SK-N-SH treated with all-trans-retinoic acid at 6 μM for 48 hours (cell line): ENCODE measurements around the gene TLL1.

Experiments
- ZFP30 ChIP-seq: fragments of 450-650 bp; formaldehyde crosslinking; IDR thresholded peaks from 2 replicates; pipeline ENCODE4 v1.5.0; 2022; ENCODE audit warnings: mild to moderate bottlenecking, moderate library complexity
- TF ChIP-seq, protein P1 (sequence below): fragments of 250-450 bp; sonication (Bioruptor Pico); IDR thresholded peaks from 2 replicates; pipeline ENCODE4 v1.5.1; 2020; ENCODE audit warnings: low read depth, mild to moderate bottlenecking, moderate library complexity
- TF ChIP-seq, protein P2 (sequence below): fragments of 250-450 bp; sonication (Bioruptor Pico); IDR thresholded peaks from 2 replicates; pipeline ENCODE4 v1.8.0; 2020; ENCODE audit warnings: mild to moderate bottlenecking, moderate library complexity, borderline replicate concordance

- TF ChIP-seq ZFP30 (CRISPR knock-in tag), result no peak
- TF ChIP-seq, protein P1, sequence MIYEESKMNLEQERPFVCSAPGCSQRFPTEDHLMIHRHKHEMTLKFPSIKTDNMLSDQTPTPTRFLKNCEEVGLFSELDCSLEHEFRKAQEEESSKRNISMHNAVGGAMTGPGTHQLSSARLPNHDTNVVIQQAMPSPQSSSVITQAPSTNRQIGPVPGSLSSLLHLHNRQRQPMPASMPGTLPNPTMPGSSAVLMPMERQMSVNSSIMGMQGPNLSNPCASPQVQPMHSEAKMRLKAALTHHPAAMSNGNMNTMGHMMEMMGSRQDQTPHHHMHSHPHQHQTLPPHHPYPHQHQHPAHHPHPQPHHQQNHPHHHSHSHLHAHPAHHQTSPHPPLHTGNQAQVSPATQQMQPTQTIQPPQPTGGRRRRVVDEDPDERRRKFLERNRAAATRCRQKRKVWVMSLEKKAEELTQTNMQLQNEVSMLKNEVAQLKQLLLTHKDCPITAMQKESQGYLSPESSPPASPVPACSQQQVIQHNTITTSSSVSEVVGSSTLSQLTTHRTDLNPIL (CRISPR knock-in tag), result no peak
- TF ChIP-seq, protein P2, sequence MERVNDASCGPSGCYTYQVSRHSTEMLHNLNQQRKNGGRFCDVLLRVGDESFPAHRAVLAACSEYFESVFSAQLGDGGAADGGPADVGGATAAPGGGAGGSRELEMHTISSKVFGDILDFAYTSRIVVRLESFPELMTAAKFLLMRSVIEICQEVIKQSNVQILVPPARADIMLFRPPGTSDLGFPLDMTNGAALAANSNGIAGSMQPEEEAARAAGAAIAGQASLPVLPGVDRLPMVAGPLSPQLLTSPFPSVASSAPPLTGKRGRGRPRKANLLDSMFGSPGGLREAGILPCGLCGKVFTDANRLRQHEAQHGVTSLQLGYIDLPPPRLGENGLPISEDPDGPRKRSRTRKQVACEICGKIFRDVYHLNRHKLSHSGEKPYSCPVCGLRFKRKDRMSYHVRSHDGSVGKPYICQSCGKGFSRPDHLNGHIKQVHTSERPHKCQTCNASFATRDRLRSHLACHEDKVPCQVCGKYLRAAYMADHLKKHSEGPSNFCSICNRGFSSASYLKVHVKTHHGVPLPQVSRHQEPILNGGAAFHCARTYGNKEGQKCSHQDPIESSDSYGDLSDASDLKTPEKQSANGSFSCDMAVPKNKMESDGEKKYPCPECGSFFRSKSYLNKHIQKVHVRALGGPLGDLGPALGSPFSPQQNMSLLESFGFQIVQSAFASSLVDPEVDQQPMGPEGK, result no peak
Observed at GRCh38 chr4:166006217-166006616, 133.2 kb downstream of the TLL1 start.
